GM18867 (cell line): ENCODE data around the gene NCOA1.
"Not testable (repeated sequence)": the region's sequence is repeated elsewhere in the genome, so short reads cannot be mapped to it uniquely, and the experiment has no call there.

ENCODE experiments used
- ATAC-seq: cut with Tn5 transposase; IDR thresholded peaks from one replicate; pipeline ENCODE4 v1.9.1; 2021; ENCODE audit warnings: mild to moderate bottlenecking, moderate library complexity; ENCODE audit not compliant: unreplicated experiment

NCOA1 gene

GRCh38 chr2:24531610-24532009, 40.6 kb downstream of the NCOA1 start:
- not testable (repeated sequence) for ATAC-seq

- not testable (repeated sequence) for ATAC-seq
Observed at GRCh38 chr2:24532057-24532456, 41.0 kb downstream of the NCOA1 start.

- ATAC-seq = not testable (repeated sequence)
Observed at GRCh38 chr2:24533574-24533973, 42.5 kb downstream of the NCOA1 start.

GRCh38 chr2:24538720-24539119, 47.7 kb downstream of the NCOA1 start:
- no peak for ATAC-seq

- ATAC-seq = no peak
Observed at GRCh38 chr2:24539258-24539657, 48.2 kb downstream of the NCOA1 start.

- ATAC-seq = no peak
Observed at GRCh38 chr2:24540011-24540477, 49.0 kb downstream of the NCOA1 start.

GRCh38 chr2:24541621-24542020, 50.6 kb downstream of the NCOA1 start:
- no peak for ATAC-seq

- ATAC-seq = no peak
Observed at GRCh38 chr2:24542269-24542872, 51.3 kb downstream of the NCOA1 start.

GRCh38 chr2:24543252-24543651, 52.2 kb downstream of the NCOA1 start:
- no peak for ATAC-seq

GRCh38 chr2:24544456-24545115, 53.5 kb downstream of the NCOA1 start:
- ATAC-seq = no peak

GRCh38 chr2:24546669-24547068, 55.6 kb downstream of the NCOA1 start:
- no peak for ATAC-seq

GRCh38 chr2:24548058-24548457, 57.0 kb downstream of the NCOA1 start:
- no peak for ATAC-seq

GRCh38 chr2:24550301-24550700, 59.2 kb downstream of the NCOA1 start:
- not testable (repeated sequence) for ATAC-seq

- ATAC-seq = no peak
Observed at GRCh38 chr2:24551016-24551415, 60.0 kb downstream of the NCOA1 start.

GRCh38 chr2:24552836-24553235, 61.8 kb downstream of the NCOA1 start:
- ATAC-seq = no peak

- no peak for ATAC-seq
Observed at GRCh38 chr2:24558781-24559472, 67.9 kb downstream of the NCOA1 start.

GRCh38 chr2:24559473-24560113, 68.5 kb downstream of the NCOA1 start:
- ATAC-seq = no peak

GRCh38 chr2:24565537-24565936, 74.5 kb downstream of the NCOA1 start:
- ATAC-seq = no peak

- ATAC-seq = no peak
Observed at GRCh38 chr2:24566209-24566608, 75.2 kb downstream of the NCOA1 start.

- ATAC-seq = no peak
Observed at GRCh38 chr2:24566630-24567029, 75.6 kb downstream of the NCOA1 start.

- ATAC-seq = no peak
Observed at GRCh38 chr2:24568551-24568950, 77.5 kb downstream of the NCOA1 start.

- not testable (repeated sequence) for ATAC-seq
Observed at GRCh38 chr2:24569565-24569964, 78.5 kb downstream of the NCOA1 start.
